HG03175 (cell line): ENCODE measurements around the gene SLC13A1.
"Not testable (repeated sequence)": the region's sequence is repeated elsewhere in the genome, so short reads cannot be mapped to it uniquely, and the experiment has no call there.

Source experiments
- ATAC-seq: cut with Tn5 transposase; IDR thresholded peaks from one replicate; pipeline ENCODE4 v1.9.1; 2021; ENCODE audit warnings: mild to moderate bottlenecking, moderate library complexity; ENCODE audit not compliant: unreplicated experiment

Gene SLC13A1

DNA sequence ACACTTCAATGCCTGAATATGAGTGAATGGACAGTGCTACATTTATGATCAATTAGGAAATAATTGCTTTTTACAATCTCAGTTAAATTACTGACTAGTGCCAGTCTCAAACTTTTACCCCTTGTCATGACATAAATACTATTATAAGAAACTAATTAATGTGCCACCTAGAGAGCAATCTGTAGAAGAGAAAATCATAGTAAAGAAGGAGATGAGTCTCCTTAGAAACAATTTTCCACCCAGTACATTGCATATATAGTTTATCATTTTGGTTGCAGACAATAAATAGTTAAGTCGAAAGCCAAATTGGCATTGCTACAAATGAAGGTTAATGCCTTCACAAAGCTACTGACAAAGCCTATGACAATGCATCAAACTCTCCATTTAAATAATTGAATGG lies 68.6 kb downstream of the SLC13A1 start:
- no peak for ATAC-seq

GRCh38 chr7:123126691-123127090 lies 73.1 kb downstream of the SLC13A1 start:
- ATAC-seq, result no peak

DNA sequence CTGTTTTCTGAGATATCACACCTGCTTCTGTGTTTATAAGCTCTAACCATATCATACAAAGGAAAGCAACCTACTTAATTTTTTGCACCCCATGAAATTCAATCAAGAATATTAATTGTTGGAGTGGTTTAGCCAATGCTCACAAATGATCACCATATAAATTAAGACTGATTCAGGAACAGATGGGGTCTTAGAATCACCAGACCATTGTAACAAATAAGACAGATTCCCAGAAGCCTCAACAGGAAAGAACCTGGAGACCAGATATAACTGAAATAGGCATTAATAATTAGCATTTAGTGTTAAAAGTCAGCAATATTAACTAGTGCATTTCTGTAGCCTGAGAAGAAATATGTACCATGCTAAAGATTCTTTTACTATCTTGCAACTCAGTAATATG lies 73.6 kb downstream of the SLC13A1 start:
- ATAC-seq, result no peak

- ATAC-seq, result no peak
Measured at GRCh38 chr7:123125231-123125630, 74.5 kb downstream of the SLC13A1 start.

DNA sequence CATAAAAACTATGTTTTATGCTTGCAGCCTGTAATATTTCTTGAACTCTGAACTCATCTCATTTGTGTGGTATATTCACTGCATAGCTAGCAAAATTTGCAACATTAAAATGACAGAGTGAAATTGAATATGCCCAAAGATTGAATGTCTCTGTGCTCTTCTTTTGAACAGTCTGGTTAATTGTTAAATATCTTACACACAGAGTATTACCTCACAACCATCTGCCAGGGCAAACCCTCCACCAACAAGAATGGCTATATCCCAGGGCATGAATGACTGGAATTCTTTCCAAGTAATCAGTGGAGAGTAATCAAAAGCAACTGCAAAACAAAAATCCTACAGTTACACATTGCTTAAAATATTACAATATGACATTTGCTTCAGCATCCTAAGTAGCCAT lies 76.9 kb downstream of the SLC13A1 start:
- ATAC-seq, result no peak

GRCh38 chr7:123120286-123120685 lies 79.5 kb downstream of the SLC13A1 start:
- ATAC-seq, result no peak

GRCh38 chr7:123115331-123115730 lies 84.4 kb downstream of the SLC13A1 start:
- no peak for ATAC-seq

GRCh38 chr7:123114288-123114687 lies 85.5 kb downstream of the SLC13A1 start:
- no peak for ATAC-seq

GRCh38 chr7:123112833-123113232 lies 86.9 kb downstream of the SLC13A1 start:
- no peak for ATAC-seq

DNA sequence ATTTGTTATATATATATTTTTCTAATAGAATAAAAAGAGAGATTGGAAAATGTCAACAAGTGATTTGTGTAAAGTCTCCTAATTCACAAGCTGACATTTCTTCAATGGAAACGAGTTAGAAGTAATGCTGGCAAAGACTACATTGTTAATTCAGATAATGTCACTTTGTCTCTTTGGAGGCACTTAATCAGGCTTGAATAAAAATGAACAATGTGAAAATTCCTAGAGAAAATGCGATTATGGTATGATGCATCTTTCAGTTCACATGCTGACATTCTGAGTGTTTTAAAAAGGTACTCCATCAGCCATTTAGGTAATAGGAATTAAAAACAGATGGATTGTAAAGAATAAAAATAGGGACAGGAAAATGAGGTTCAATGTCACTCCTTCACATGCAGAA lies 100.1 kb downstream of the SLC13A1 start:
- no peak for ATAC-seq

- ATAC-seq, result no peak
Measured at GRCh38 chr7:123096976-123097375, 102.8 kb downstream of the SLC13A1 start.

GRCh38 chr7:123096434-123096833 lies 103.3 kb downstream of the SLC13A1 start:
- no peak for ATAC-seq

DNA sequence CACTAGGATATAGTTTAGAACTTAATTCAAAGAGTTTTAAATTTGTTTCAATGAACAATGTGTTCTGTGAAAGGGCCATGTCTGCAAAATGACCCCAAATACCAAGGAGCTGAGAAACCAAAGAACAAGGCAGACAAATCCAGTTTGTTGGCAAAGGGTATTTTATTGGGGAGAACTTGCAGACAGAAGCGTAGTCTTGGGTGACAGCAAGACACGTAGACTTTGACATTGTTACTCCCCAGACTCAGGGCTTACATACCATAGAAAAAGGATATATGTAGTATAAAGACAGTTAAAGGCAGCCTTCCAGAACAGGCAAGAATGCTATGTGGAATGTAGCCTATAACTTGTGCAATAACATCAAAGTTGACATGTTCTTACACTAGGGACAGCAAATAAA lies 109.3 kb downstream of the SLC13A1 start:
- ATAC-seq, result no peak

- ATAC-seq, result not testable (repeated sequence)
Measured at GRCh38 chr7:123086910-123087309, 112.9 kb downstream of the SLC13A1 start.

DNA sequence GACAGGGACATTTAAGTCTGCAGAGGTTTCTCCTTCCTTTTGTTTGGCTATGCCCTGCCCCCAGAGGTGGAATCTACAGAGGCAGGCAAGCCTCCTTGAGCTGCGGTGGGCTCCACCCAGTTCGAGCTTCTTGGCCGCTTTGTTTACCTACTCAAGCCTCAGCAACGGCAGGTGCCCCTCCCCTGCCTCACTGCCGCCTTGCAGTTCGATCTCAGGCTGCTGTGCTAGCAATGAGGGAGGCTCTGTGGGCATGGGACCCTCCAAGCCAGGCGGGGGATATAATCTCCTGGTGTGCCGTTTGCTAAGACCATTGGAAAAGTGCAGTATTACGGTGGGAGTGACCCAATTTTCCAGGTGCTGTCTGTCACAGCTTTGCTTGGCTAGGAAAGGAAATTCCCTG lies 114.9 kb downstream of the SLC13A1 start:
- not testable (repeated sequence) for ATAC-seq

DNA sequence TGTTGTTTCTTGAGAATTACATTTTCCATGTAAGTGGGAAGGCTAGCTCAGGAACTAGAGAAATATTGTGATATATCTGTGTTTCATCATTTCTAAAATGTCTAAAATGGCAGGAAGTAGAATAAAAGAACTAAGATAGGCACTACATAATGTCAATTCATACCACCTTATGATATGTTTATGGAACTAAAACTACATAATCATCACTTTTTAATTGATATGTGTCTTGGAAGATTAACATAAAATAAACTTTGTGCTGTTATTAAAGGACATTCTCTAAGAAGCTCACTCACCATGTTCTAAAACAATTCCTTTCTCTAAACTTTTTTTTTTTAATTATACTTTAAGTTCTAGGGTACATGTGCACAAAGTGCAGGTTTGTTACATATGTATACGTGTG lies 120.7 kb downstream of the SLC13A1 start:
- no peak for ATAC-seq

GRCh38 chr7:123075838-123076467 lies 123.8 kb downstream of the SLC13A1 start:
- no peak for ATAC-seq

- ATAC-seq, result no peak
Measured at GRCh38 chr7:123070702-123071286, 129.0 kb downstream of the SLC13A1 start.

DNA sequence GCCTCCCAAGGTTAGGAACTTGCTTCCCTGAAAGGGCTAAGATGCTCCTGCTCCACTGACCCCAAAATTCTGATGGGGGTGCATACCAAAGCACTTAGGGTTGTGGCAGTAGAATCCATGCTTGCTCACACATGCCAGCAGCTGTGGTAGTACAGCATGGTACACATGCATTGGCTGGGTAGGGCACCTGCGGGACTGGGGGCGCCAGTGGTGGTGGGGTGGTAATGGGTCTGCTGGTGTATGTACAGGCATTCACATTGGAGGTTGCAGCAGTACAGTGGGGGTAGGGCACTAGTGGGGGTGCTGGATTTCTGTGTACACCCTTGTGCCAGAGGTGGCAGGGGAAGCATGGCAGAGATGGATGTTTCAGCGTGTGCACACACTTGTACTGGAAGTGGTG lies 132.0 kb downstream of the SLC13A1 start:
- no peak for ATAC-seq
